Left hindlimb (tissue), 1 donor: ENCODE measurements around the gene DPH1.

ENCODE experiments used
- DNase-seq: peaks from one replicate; pipeline ENCODE4 v3.0.0-alpha.2; 2018

Gene DPH1

DNA sequence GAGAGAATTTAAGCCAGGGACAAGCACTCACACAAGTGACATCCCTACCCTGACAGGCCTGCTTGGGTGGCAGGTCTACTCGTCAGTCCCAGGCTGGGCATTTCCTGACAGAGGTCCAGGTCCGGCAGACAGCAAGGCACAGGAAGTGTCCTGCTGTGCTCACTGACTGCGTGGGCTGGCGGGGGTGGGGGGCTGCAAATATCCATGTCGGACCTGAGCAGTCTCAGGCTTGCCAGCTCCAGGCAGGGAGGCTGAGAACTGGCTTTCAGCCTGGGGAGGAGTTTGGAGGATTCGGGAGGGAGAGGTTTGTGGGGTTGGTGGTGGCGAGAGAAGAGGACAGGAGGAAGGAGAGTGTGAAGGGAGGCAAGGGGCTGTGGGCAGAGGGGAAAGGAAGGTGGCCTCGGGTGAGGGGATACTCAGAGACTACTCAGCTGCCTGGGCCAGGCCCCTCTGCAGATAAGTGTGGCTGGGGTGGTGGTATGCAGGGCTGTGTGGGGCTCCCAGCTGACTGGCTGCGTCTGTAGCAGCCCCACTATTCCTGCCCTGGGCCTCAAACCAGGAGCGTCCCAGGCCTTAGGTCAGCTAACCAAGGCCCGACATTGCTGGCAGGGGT is 32.7 kb downstream of the DPH1 start:
- DNase-seq: peak; percentile 61

DNA sequence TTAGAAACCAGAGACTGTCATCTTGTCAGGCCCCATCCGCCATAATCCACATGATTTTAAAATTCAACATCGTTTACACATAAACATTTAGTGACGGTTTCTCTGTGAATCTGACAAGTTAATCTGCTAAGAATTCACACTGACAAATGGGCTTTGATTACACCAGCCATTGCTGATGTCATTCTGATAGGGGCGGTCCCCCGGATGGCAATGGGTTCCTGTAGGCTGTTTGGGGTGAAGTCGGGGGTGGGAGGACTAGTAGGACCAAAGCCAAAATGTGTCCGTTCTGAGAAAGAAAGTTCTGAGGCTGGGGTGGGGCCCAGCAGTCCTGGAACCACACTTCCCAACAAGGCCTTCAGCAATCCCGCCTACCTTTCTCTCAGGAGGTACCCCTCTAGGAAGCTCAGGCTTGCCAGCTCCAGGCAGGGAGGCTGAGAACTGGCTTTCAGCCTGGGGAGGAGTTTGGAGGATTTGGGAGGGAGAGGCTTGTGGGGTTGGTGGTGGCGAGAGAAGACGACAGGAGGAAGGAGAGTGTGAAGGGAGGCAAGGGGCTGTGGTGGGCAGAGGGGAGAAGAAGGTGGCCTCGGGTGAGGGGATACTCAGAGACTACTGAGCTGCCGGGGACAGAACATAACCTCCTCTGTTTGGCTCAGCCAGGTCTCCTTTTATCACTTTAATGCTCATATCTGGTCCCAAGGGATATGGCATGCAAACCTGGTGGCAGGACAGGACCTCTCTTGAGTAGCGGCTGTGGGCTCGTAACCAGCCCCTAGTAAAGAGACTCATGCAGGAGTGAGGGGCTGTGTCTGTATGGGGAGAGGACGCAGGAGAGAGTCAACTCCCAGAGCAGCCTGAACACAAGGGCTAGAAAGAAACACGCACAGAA is 33.6 kb downstream of the DPH1 start:
- peak; percentile 43 for DNase-seq

DNA sequence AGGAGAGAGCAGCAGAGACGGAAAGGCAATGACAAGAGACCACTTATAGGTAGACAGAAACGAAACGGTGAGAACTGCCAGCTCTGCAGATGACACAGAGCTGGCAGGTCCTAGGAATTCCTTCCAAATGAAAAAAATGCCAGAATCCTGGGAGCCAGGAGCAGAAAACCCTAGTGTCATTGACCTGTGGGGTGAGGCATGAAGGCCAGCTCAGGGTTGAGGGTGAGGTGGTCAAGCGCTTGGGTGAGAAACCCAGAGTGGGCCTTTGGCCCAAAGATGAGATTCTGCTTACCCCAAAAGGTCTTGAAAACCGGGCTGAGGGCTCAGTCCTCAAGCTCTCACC is 34.2 kb downstream of the DPH1 start:
- no peak for DNase-seq

DNA sequence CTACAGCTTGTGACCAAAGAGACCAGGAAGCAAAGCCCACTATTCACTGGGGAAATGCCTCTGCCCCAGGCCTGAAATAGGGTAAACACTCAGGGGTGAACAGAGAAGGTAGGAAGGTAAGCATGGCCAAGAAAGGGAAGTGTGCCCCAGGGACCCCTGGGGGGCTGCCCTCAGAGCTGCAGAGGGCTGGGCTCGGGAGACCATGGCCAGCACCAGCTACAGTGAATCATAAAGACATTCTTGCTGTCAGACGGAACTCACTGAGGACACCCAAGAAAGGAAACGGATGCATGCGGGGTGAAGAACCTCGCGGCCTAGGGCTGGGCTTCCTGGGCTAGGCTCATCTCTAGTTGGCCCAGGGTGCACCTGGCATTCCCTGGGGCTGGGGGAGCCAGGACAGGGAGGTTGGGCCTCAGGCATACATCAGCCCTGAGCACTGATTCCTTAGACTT is 34.6 kb downstream of the DPH1 start:
- no peak for DNase-seq

GRCh38 chr17:2064980-2065785 is 35.2 kb downstream of the DPH1 start:
- peak; percentile 67 for DNase-seq

DNA sequence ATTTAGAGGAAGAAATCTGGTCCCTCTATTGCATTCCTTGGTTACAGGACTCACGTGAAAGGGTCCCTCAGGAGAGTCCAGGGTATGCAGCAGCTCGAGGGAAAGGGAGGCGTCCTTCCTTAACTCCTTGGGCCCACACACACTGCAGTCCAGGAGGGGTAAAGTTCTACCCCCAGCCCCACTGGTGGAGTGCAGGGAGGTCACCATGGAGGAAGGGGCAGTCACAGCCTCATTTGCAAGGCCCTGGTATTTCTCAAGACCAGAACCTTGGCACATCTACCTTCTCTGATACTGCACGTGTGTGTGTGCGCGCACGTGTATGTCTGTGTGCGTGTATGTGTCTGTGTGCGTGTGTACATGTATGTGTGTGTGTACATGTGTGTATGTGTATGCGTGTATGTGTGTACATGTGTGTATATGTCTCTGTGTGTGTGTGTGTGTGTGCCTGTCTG is 36.0 kb downstream of the DPH1 start:
- DNase-seq: no peak

DNA sequence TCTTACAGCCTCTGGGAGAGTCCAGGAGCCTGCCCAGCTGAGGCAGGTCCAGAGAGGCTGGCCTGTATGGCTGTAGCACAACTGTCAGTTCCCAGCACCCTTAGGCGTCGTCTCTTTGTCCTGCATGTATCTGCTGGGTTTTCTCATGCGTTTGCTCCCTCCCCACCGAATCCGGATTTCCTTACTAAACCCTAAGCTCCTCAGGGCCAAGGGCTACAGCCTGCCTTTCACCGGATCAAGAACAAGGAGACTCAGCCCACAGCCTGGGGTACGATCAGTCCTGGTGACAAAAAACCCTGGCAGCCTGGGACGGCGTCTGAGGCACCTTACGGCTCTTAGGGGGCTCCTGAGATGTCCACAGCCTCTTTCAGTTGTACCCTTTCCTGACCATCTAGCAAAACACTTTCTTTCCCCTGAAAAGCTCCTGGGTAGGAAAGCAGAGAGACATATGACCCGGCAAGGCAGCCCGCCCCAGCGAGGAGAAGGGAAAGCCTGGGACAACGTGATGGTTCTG is 37.2 kb downstream of the DPH1 start:
- no peak for DNase-seq

- DNase-seq: peak; percentile 43
These were observed 37.7 kb downstream of the DPH1 start for GRCh38 chr17:2067608-2068024.

- DNase-seq: peak; percentile 48
These were observed 38.1 kb downstream of the DPH1 start for GRCh38 chr17:2068031-2068518.

GRCh38 chr17:2068519-2069051 is 38.6 kb downstream of the DPH1 start:
- no peak for DNase-seq

DNA sequence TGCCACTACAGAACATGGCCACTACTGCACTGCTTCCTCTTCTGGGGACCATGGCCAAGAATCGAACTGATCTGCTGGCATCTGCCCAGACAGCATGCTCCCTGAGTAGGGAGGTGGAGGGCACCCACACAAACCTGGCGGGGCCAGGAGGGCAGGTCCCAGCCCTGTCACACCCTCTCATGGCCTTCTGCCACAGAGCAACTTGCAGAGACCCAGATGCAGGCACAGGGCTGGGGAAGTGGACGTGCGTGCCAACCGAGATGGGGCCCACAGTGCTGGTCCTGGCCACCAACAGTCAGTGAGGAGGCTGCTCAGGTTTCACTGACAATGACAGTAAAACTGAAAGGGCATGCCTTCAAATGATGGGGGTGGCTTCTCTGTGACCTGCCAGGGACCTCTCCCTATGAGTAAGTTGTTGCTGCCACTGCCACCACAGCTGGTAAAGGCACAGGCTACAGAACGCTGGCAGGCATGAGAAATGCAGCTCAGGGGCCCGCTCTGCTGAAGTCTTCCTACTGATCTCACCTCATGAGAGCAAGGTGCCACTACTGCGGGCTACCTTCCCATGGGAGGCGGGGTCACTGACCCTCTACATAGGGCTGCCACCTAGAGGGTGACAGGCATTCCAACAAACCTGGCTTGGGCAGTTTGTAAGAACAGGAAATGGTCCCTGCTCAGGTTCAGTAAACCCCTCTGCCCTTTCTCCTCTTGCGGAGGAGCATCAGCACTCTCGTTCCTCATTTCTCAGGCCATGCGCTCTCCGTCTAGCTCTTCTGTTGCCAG is 40.5 kb downstream of the DPH1 start:
- no peak for DNase-seq

DNA sequence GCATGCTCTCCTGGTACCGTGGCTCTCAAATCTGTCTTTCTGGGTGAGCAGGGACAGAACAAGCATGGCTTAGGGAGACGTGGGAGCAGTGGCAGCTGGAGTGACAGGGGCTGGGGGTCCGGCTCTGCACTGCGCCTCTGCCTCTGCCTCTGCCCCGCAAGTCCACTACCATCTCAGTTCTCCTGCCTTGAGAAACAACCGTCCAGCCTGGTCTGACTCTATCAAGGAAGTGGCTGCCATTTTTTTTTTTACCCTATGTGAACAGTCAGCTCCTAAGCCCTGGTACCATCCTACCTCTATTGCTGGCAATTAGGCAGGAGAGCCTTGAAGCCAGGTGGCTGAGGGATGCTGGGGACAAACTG is 41.1 kb downstream of the DPH1 start:
- no peak for DNase-seq

- DNase-seq: peak; percentile 64
These were observed 41.7 kb downstream of the DPH1 start for GRCh38 chr17:2071455-2072281.

GRCh38 chr17:2074919-2075318 is 45.0 kb downstream of the DPH1 start:
- no peak for DNase-seq

- peak; percentile 89 for DNase-seq
These were observed 45.6 kb downstream of the DPH1 start for GRCh38 chr17:2075336-2076086.

DNA sequence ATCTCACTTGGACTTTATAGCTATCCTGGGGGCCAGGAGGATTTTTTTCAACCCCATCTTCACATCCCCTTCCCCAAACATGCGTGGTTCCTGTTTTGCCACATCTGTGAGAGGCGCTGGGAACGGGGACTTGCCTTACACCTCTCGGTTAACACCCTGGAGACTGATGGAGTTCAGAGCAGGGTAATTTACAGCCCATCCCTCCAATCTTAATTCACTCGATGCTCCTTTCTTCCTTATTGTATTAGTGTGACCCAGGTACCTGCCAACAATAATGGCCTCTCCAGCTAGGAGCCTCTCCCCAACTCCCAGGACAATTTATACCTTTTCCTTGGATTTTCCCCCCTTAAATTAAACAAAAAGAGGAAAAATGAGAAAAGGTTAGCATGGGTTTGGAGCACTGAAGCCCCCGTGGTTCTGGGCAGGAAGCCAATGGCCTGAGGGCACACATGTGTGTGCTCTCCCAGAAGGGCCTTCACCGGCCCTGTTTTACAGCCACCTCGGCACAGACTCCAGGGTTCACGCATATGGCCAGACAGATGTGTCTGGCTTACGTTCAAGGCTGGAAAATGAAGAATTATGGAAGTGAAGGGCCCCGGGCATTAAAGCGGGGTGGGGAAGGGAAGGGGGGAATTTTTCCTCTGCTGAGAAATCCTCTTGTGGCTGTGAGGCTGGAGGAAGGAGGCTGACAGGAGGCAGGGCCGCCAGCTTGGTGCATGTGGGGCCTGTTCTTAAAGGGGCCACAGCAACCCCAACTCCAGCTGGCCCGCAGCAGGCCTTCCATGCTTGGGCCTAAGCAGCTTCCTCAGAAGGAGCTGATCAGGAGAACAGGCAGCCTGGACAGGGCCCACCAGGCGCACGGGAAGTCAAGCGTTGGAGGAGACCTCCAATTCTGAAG is 46.4 kb downstream of the DPH1 start:
- peak; percentile 73 for DNase-seq

DNA sequence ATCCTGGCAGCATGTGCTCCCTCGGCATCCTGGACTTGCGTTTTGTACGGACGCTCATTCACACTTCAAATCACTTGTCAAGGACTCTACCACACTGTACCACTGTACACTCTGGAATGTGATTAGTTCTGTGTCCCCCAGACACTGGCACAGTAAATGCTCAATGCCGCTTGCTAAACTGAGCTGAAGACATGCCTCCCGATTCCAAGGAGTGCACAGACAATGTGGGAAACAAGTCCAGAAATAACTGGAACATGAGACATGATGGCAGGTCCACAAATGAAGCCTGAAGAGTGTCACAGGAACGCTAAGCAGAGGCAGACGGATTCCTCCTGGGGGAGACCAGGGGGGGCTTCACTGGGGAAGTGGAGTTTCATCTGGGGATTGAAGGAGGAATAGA is 47.1 kb downstream of the DPH1 start:
- no peak for DNase-seq

DNA sequence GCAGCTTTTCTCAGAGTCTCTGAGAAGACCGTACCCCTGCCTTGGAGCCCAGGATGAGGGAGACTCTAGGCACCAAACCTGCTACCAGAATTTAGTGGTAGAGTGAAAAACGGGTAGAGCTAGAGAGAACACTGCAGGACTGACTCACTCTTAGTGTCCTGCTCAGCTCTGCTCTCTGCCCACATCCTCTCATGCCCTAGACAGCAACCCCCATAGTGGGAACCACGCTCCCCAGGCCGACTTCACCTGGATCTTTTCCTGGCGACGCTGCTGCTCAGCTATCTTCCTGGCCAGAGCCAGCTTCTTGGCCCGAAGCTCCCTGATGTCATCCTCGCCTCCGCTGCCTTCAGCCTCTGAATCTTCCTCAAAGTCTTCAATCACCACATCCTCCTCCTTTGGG is 51.6 kb downstream of the DPH1 start:
- no peak for DNase-seq
